Left lung (tissue), 10 donors: ENCODE results near the gene PAAF1. TPM values are rescaled to one million over a fixed set of nuclear protein-coding genes. Genes with fewer than 3 reads are reported as not detected.

Experiments used
- ATAC-seq: fragments of 200-7000 bp; cut with Tn5 transposase; one replicate; pipeline ENCODE4 v1.9.1; 2020; ENCODE audit warnings: moderate library complexity
- DNase-seq, 4 donors: peaks; one replicate each; pipeline ENCODE4 v3.0.0-alpha.2; 2013 to 2020
- H3K27ac ChIP-seq, 2 donors: fragments of 200-600 bp; sonication (generic) in 1 of 2; one replicate each; pipeline versions ENCODE4 v1.5.0 to v1.8.0; 2020 to 2021
- H3K27me3 ChIP-seq, 2 donors: fragments of 200-600 bp; sonication (generic) in 1 of 2; one replicate each; pipeline versions ENCODE4 v1.5.0 to v1.8.0; 2020 to 2021
- H3K36me3 ChIP-seq, 2 donors: fragments of 200-600 bp; sonication (generic) in 1 of 2; one replicate each; pipeline versions ENCODE4 v1.5.0 to v1.8.0; 2020 to 2021
- H3K4me1 ChIP-seq, 2 donors: fragments of 200-600 bp; one replicate each; pipeline ENCODE4 v1.8.0; 2021
- H3K4me3 ChIP-seq, 2 donors: fragments of 200-600 bp; sonication (generic) in 1 of 2; one replicate each; pipeline versions ENCODE4 v1.5.0 to v1.8.0; 2020 to 2021; ENCODE audit warnings: mild to moderate bottlenecking in 1 of 2
- H3K9me3 ChIP-seq, 2 donors: fragments of 200-600 bp; sonication (generic) in 1 of 2; one replicate each; pipeline versions ENCODE4 v1.5.0 to v1.8.0; 2020 to 2021
- intact Hi-C, 2 donors: fragments of 100-400 bp; cut with DNase I; formaldehyde crosslinking; loops; one replicate each; pipeline versions ENCODE4 v1.11.2 to v1.14.2; 2022
- polyA plus RNA-seq, 6 donors: library from polyadenylated mRNA; unstranded; fragments of 120-200 nt; gene quantifications; one replicate each; pipeline ENCODE4 v1.2.1, GENCODE V29; 2013; ENCODE audit not compliant: insufficient read length in 6 of 6
- total RNA-seq, 2 donors: library from RNA; stranded (reverse); fragmentation: NEBNext Ultra II Directional; extraction: Animal tissue kit (Norgen Biotek cat#: 25700); gene quantifications; one replicate each; pipeline ENCODE4 v1.2.1, GENCODE V29; 2021
- TF ChIP-seq, protein P1 (sequence below), 2 donors: fragments of 200-600 bp; sonication (generic) in 1 of 2; IDR thresholded peaks; one replicate each; pipeline versions ENCODE4 v1.5.0 to v1.8.0; 2021; ENCODE audit warnings: antibody characterized with exemption in 2 of 2
- donor health status: DM: no; HTN: yes; CAD: no.
- donor health status: DM: no; HTN: no; CAD: no.

PAAF1 gene
- total and polyA plus RNA-seq, 8 donors = 13.0 to 47.3 (median 34.3) TPM

DNA sequence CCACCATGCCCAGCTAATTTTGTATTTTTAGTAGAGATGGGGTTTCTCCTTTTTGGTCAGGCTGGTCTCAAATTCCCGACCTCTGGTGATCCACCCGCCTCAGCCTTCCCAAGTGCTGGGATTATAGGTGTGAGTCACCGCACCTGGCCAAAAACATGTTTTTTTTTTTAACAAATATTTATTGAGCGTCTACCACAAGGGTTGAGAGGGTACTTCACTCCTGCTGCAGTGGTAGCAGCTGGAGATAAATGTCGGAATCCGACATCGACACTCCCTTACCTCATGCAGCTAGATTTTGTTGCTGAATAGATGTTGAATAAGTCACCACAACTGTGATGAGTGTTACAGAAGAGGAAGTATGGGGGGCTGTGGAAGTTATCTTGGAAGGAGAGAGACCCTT is 75.0 kb downstream of the PAAF1 start:
- intact Hi-C loops = no loop called here
- TF ChIP-seq, protein P1, sequence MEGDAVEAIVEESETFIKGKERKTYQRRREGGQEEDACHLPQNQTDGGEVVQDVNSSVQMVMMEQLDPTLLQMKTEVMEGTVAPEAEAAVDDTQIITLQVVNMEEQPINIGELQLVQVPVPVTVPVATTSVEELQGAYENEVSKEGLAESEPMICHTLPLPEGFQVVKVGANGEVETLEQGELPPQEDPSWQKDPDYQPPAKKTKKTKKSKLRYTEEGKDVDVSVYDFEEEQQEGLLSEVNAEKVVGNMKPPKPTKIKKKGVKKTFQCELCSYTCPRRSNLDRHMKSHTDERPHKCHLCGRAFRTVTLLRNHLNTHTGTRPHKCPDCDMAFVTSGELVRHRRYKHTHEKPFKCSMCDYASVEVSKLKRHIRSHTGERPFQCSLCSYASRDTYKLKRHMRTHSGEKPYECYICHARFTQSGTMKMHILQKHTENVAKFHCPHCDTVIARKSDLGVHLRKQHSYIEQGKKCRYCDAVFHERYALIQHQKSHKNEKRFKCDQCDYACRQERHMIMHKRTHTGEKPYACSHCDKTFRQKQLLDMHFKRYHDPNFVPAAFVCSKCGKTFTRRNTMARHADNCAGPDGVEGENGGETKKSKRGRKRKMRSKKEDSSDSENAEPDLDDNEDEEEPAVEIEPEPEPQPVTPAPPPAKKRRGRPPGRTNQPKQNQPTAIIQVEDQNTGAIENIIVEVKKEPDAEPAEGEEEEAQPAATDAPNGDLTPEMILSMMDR (IDR thresholded peaks at IDR 0.05) = no peak

DNA sequence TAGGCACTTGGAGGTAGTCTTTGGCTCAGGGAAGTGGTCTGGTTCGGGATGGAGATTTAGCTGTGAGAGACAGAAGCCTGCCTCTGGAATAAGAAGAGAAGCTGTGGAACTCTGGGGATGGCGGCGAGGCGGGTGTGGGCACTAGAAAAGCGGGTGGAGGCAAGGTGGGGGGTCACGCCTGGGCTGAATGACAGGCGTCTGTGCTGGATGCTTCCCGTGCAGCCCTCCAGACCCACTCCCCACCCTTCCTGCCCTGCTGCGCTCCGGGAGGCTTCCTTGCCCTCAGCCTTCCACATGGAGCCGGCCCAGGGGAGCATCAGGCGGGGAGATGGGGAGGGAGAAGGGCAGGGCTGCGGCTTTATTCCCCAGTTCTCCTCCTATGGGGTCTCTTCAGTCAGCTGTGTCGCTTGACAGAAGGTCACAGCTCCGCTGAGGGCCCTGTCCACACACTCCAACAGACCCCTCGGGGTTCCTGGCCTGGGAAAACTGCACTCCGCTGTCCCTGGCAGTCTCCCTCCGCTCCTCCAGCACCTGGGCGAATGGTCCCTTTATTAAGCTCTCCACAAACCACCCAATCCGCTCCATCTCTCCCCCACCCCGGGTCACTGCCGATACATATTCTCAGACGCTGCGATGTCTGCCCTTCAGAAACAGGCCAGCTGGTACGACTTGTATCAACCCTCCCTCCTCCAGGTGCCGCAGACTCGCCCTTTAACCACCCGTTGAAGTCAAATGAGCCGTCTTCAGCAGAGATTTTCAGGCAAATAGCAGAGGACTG is 80.3 kb downstream of the PAAF1 start:
- H3K9me3 ChIP-seq = no peaks in the 10 kb centered on the region
- H3K4me3 ChIP-seq = no peak overlapping the region
- DNase-seq (no peak), ATAC-seq (no peak)
- TF ChIP-seq, protein P1 (IDR thresholded peaks at IDR 0.05) = no peak
- H3K36me3 ChIP-seq = no peaks in the 10 kb centered on the region
- H3K27ac ChIP-seq = no peak overlapping the region
- no peaks in the 10 kb centered on the region for H3K4me1 ChIP-seq
- H3K27me3 ChIP-seq = peaks cover 0 to 19% of the 10 kb centered on the region in 2 donors
- intact Hi-C loops = no loop called here

More for the DNA sequence above, 75.0 kb downstream of the PAAF1 start:
- DNase-seq (peak in 1 of 4 donors; percentile 19), ATAC-seq (peak; percentile 71)
- Histone ChIP-seq H3K36me3 (no peaks in the 10 kb centered on the region), H3K27ac (no peak overlapping the region), H3K27me3 (peaks cover 0 to 7% of the 10 kb centered on the region in 2 donors), H3K9me3 (no peaks in the 10 kb centered on the region), H3K4me1 (no peaks in the 10 kb centered on the region), H3K4me3 (no peak overlapping the region)

DNA sequence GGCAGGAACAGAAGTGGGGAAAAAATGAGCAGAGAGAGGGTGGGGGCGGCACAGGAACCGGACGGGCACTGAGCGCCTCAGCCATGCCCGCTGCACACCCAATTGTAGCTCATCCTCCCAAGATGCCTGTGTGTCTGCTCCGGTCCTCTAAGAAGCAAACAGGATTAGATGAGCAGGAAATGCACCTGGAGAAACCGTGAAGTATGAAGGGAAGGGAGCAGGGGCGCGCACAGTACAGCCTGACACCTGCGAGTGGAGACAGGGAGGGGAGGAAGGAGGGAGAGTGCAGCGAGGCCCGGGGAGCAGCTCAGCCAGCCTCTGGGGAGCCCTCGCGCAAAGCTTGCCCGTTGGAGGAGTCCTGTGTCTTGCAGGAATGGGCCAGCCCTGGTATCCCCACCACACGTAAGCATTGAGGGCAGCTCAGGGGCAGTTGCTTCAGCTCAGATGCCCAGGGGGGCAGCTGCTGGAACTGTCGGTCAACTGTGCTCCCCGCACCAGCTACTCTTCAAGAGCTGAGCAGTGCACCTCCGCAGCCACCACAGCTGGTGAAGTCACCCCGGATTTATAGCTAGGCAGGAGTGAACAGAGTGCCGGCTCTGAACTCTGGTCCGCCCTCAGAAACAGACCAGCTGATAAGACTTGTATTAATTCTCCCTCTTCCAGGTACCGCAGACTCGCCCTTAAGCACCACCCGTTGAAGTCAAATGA is 81.0 kb downstream of the PAAF1 start:
- Histone ChIP-seq H3K4me3 (no peak overlapping the region), H3K27me3 (peaks cover 0 to 19% of the 10 kb centered on the region in 2 donors), H3K4me1 (no peaks in the 10 kb centered on the region), H3K36me3 (no peaks in the 10 kb centered on the region), H3K27ac (no peak overlapping the region), H3K9me3 (no peaks in the 10 kb centered on the region)
- ATAC-seq (no peak), DNase-seq (no peak)
- TF ChIP-seq, protein P1 (IDR thresholded peaks at IDR 0.05) = no peak
- intact Hi-C loops = no loop called here

DNA sequence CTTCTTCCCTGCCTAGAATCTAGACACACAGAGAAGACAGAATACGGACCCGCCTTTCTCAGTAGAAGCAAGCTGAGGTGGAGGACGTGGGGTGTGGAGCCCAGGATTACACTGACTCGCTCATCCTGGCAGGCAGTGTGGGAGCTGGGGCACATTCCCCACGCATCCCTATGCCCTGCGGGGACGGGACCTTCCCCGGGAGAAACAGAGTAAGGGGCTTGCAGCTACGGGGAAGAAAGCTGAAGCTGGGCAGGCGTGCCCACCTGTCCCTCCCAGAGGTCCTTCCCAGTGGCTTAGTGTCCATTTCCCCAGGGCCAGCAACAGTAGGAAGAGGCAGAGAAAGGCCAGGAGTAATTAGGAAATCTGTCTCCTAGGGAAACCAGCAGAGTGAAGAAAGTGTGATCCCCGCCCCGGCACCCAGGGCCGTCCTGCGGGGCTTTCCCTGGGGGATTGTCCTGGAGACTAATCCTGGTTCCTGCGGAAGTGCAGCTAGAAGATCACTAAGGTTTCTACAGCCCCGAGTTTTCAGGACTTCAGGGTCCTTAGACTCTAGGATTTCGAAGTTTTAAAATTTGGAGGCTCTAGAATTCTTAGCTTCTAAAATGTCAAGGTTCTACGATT is 81.8 kb downstream of the PAAF1 start:
- ATAC-seq = no peak
- Histone ChIP-seq H3K27ac (no peak overlapping the region), H3K36me3 (no peaks in the 10 kb centered on the region), H3K4me1 (no peaks in the 10 kb centered on the region), H3K27me3 (peaks cover 0 to 19% of the 10 kb centered on the region in 2 donors), H3K9me3 (no peaks in the 10 kb centered on the region), H3K4me3 (no peak overlapping the region)
- DNase-seq = no peak
- TF ChIP-seq, protein P1 (IDR thresholded peaks at IDR 0.05) = no peak
- intact Hi-C loops = no loop called here

DNA sequence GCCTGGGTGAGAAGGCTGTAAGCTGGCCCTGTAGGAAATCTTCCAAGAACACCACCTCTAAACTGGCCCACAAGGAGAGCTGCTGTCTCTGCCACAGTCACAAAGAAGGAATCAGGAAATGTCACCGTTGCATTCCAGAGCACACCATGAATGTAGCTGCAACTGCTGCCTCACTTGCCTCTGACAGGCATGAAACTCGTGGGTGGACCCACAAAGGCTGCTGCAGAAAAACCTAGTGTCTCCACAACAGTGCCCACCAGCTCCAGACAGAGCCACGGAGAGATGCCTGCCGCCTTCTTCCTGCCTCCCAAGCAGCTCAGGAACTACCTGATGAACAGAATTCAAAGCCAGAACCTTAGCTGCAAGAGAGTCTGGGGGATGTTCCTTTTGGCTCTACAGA is 84.5 kb downstream of the PAAF1 start:
- Histone ChIP-seq H3K36me3 (no peaks in the 10 kb centered on the region), H3K27ac (no peak overlapping the region), H3K4me1 (peaks cover 0 to 3% of the 10 kb centered on the region in 2 donors), H3K4me3 (no peak overlapping the region), H3K9me3 (no peaks in the 10 kb centered on the region), H3K27me3 (peaks cover 0 to 17% of the 10 kb centered on the region in 2 donors)
- intact Hi-C loops = no loop called here
- ATAC-seq (no peak), DNase-seq (no peak)
- TF ChIP-seq, protein P1 (IDR thresholded peaks at IDR 0.05) = no peak
